GM23338 (cell line): Measurements from ENCODE around the gene LNX2.

ENCODE experiments used
- CTCF ChIP-seq, 2 experiments: fragments of 200-600 bp in 1 of 2; sonication (generic) in 1 of 2; conservative IDR thresholded peaks; 2 replicates each; pipeline versions ENCODE4 v1.5.1 to v1.6.1; 2016 to 2017; ENCODE audit warnings: antibody characterized with exemption in 2 of 2, low read depth in 2 of 2, mild to moderate bottlenecking in 2 of 2, moderate library complexity in 1 of 2
- REST ChIP-seq: IDR thresholded peaks from one replicate; pipeline ENCODE4 v1.6.1; 2018; ENCODE audit warnings: antibody characterized with exemption; ENCODE audit not compliant: unreplicated experiment
- ZNF331 ChIP-seq: fragments of 250-450 bp; sonication (Bioruptor Pico); IDR thresholded peaks from 2 replicates; pipeline ENCODE4 v1.5.0; 2020; ENCODE audit warnings: low read depth, mild to moderate bottlenecking, moderate library complexity

- TF ChIP-seq CTCF (conservative IDR thresholded peaks at IDR 0.05; ENCODE audit: low read depth in 2 of 2) (no peak), REST (no peak), ZNF331 (CRISPR knock-in tag) (no peak)
Measured at GRCh38 chr13:27658546-27658945, 38.2 kb upstream of the LNX2 start.
